ENCODE data around the gene ASF1B. TPM values are rescaled to one million over a fixed set of nuclear protein-coding genes. Genes with fewer than 3 reads are reported as not detected.

Gene ASF1B
- total RNA-seq, 1 experiment from 2014 or later, result 78.1 TPM

DNA sequence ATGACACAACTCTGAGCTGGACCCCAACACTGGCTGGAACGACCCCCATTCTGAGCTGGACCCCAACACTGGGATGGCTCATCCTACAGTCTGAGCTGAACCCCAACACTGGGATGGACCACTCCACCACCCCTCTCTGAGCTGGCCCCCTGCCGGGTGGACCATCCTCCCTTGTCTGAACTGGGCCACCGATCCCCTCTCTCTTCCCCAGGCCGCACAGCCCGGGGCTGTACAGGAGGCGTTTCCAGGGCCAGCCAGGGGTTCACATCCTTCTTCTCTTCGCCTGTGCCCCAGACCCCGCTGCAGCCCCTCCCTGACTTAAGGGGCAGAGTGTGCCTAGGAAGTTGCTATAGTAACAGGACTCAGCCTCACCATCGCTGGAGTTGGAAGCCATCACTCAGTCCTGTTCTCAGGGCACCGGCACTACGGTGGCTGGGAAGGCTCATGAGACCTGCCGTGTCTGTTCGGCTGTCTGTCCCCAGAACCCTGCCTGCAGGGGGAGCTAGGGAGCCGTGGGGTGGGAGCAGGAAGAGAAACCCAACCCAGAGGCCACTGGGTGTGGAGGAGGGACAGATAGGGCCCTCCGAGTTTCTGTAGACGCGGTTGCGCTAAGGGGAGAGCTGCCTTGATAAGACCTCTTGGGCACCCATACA is 22.5 kb downstream of the ASF1B start (continued):
- TF ChIP-seq REST (IDR thresholded peaks at IDR 0.05; ENCODE audit: low read depth) (no peak), EZH2 (IDR thresholded peaks at IDR 0.05) (no peak), EGR1 (IDR thresholded peaks at IDR 0.05; ENCODE audit: low read depth) (no peak)

GRCh38 chr19:14112809-14113385 is 23.5 kb downstream of the ASF1B start:
- H3K9ac ChIP-seq (ENCODE audit: low read length), result peak overlapping the region; percentile 82
- H3K36me3 ChIP-seq (ENCODE audit: control insufficient read depth in 1 of 2, insufficient read depth in 2 of 2, low read length in 2 of 2), result no peaks in the 10 kb centered on the region; a peak in 1 of 4 replicates
- H3K4me2 ChIP-seq (ENCODE audit: low read length), result peak overlapping the region; percentile 89
- H3K9me2 ChIP-seq (ENCODE audit: insufficient read depth), result no peaks in the 10 kb centered on the region
- peak overlapping the region; percentile 68 for H3K27ac ChIP-seq (ENCODE audit: low read depth, low read length)
- no TSS peak for BruUV-seq (replicated peaks)
- peaks cover 27% of the 10 kb centered on the region for H3K79me2 ChIP-seq (ENCODE audit: insufficient read depth, low read length)
- H4K20me1 ChIP-seq (ENCODE audit: insufficient read depth), result no peaks in the 10 kb centered on the region
- ChIA-PET RAD21 (ENCODE audit: low non-redundant PET in 1 of 2, low total read pairs in 2 of 2, uncharacterized antibody in 2 of 2, unreplicated experiment in 2 of 2) (no interaction called here), CTCF (no interaction called here), POLR2A (no interaction called here)
- ATAC-seq, result no peak
- no peak for DNase-seq (ENCODE audit: low read depth, low spot score)
- H2AFZ ChIP-seq (ENCODE audit: low read depth, low read length, poor library complexity, severe bottlenecking), result no peak overlapping the region
- no peaks in the 10 kb centered on the region for H3K27me3 ChIP-seq (ENCODE audit: insufficient read depth, low read length)
- H3K4me3 ChIP-seq (replicated peaks in 1 of 2; ENCODE audit: low read depth in 1 of 2, low read length in 2 of 2), result peak overlapping the region; percentile 81 to 88
- H3K9me3 ChIP-seq (ENCODE audit: control insufficient read depth in 1 of 2, insufficient read depth in 1 of 2, low read depth in 1 of 2, low read length in 2 of 2), result no peaks in the 10 kb centered on the region
- intact Hi-C loops (cut with micrococcal nuclease), result loop anchor here (5.0 kb wide), 1 partner anchor 41 kb away; the partner anchor contains the start of gene MISP3
- peaks cover 24 to 38% of the 10 kb centered on the region in 2 experiments for H3K4me1 ChIP-seq (ENCODE audit: control insufficient read depth in 1 of 2, insufficient read depth in 2 of 2, low read length in 2 of 2)
- no peak for TF ChIP-seq SIN3A (IDR thresholded peaks at IDR 0.05; ENCODE audit: low read depth)
- TF ChIP-seq EGR1 (IDR thresholded peaks at IDR 0.05; ENCODE audit: low read depth), result no peak
- no peak for TF ChIP-seq SRF (IDR thresholded peaks at IDR 0.05; ENCODE audit: low read depth)
- TF ChIP-seq, protein P1, sequence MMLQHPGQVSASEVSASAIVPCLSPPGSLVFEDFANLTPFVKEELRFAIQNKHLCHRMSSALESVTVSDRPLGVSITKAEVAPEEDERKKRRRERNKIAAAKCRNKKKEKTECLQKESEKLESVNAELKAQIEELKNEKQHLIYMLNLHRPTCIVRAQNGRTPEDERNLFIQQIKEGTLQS (IDR thresholded peaks at IDR 0.05), result no peak
- TF ChIP-seq, protein P2, sequence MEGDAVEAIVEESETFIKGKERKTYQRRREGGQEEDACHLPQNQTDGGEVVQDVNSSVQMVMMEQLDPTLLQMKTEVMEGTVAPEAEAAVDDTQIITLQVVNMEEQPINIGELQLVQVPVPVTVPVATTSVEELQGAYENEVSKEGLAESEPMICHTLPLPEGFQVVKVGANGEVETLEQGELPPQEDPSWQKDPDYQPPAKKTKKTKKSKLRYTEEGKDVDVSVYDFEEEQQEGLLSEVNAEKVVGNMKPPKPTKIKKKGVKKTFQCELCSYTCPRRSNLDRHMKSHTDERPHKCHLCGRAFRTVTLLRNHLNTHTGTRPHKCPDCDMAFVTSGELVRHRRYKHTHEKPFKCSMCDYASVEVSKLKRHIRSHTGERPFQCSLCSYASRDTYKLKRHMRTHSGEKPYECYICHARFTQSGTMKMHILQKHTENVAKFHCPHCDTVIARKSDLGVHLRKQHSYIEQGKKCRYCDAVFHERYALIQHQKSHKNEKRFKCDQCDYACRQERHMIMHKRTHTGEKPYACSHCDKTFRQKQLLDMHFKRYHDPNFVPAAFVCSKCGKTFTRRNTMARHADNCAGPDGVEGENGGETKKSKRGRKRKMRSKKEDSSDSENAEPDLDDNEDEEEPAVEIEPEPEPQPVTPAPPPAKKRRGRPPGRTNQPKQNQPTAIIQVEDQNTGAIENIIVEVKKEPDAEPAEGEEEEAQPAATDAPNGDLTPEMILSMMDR (IDR thresholded peaks at IDR 0.05 in 2 of 3, conservative IDR thresholded peaks at IDR 0.05 in 1 of 3; ENCODE audit: borderline replicate concordance in 1 of 3, insufficient read depth in 1 of 3, low read depth in 2 of 3, low read length in 2 of 3), result no peak
- TF ChIP-seq SP1 (IDR thresholded peaks at IDR 0.05; ENCODE audit: low read depth), result no peak
- no peak for TF ChIP-seq YY1 (IDR thresholded peaks at IDR 0.05; ENCODE audit: extremely low read depth, insufficient replicate concordance, low read depth, low read length)
- TF ChIP-seq CBX3 (IDR thresholded peaks at IDR 0.05; ENCODE audit: low read depth), result no peak
- no peak for TF ChIP-seq ZNF274 (IDR thresholded peaks at IDR 0.05; ENCODE audit: low read depth, low read length)
- no peak for TF ChIP-seq POLR2AphosphoS5 (IDR thresholded peaks at IDR 0.05; ENCODE audit: low read depth, low read length)
- TF ChIP-seq, protein P3, sequence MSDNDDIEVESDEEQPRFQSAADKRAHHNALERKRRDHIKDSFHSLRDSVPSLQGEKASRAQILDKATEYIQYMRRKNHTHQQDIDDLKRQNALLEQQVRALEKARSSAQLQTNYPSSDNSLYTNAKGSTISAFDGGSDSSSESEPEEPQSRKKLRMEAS (IDR thresholded peaks at IDR 0.05), result no peak
- no peak for TF ChIP-seq ZFX (IDR thresholded peaks at IDR 0.05)
- no peak for TF ChIP-seq EZH2 (IDR thresholded peaks at IDR 0.05)
- TF ChIP-seq EZH2phosphoT487 (IDR thresholded peaks at IDR 0.05; ENCODE audit: borderline replicate concordance), result no peak
- TF ChIP-seq FOSL1 (IDR thresholded peaks at IDR 0.05; ENCODE audit: low read depth), result no peak
- TF ChIP-seq TCF7L2 (IDR thresholded peaks at IDR 0.05; ENCODE audit: borderline replicate concordance, extremely low read depth, insufficient read depth, insufficient read length), result no peak

Data from HCT116 (cell line).